UCSD-AML1 (cell line): Measurements from ENCODE around the gene TRIM36.

Source experiments
- DNase-seq: peaks from one replicate; lab custom pipeline; 2025; ENCODE audit not compliant: unreplicated experiment; lab: John Stamatoyannopoulos, UW

Gene TRIM36

GRCh38 chr5:115079924-115080623 lies 89.6 kb downstream of the TRIM36 start:
- DNase-seq = no peak
